ENCODE data around the gene ITGA8.

The ITGA8 gene

GRCh38 chr10:15735763-15736162 lies 16.0 kb upstream of the ITGA8 start:
- no peak for DNase-seq (ENCODE audit: low read depth)

GRCh38 chr10:15730341-15730740 lies 10.6 kb upstream of the ITGA8 start:
- DNase-seq (ENCODE audit: low read depth): no peak

GRCh38 chr10:15729890-15730289 lies 10.2 kb upstream of the ITGA8 start:
- DNase-seq (ENCODE audit: low read depth): no peak

- no peak for DNase-seq (ENCODE audit: low read depth)
Observed at GRCh38 chr10:15726042-15726441, 6.3 kb upstream of the ITGA8 start.

GRCh38 chr10:15725603-15726002 lies 5.9 kb upstream of the ITGA8 start:
- no peak for DNase-seq (ENCODE audit: low read depth)

GRCh38 chr10:15724683-15725082 lies 5.0 kb upstream of the ITGA8 start:
- no peak for DNase-seq (ENCODE audit: low read depth)

GRCh38 chr10:15723803-15724202 lies 4.1 kb upstream of the ITGA8 start:
- DNase-seq (ENCODE audit: low read depth): no peak

- DNase-seq (ENCODE audit: low read depth): no peak
Observed at GRCh38 chr10:15720635-15721287, 1.0 kb upstream of the ITGA8 start.

GRCh38 chr10:15719049-15719898 lies 448 bp downstream of the ITGA8 start:
- no peak for DNase-seq (ENCODE audit: low read depth)

GRCh38 chr10:15718694-15719048 lies 1.1 kb downstream of the ITGA8 start:
- DNase-seq (ENCODE audit: low read depth): no peak

GRCh38 chr10:15715619-15716227 lies 4.0 kb downstream of the ITGA8 start:
- DNase-seq (ENCODE audit: low read depth): no peak

- DNase-seq (ENCODE audit: low read depth): no peak
Observed at GRCh38 chr10:15714847-15715246, 4.9 kb downstream of the ITGA8 start.

GRCh38 chr10:15712883-15713282 lies 6.8 kb downstream of the ITGA8 start:
- DNase-seq (ENCODE audit: low read depth): no peak

- no peak for DNase-seq (ENCODE audit: low read depth)
Observed at GRCh38 chr10:15710455-15710854, 9.3 kb downstream of the ITGA8 start.

GRCh38 chr10:15705298-15705697 lies 14.4 kb downstream of the ITGA8 start:
- no peak for DNase-seq (ENCODE audit: low read depth)

GRCh38 chr10:15704581-15704968 lies 15.1 kb downstream of the ITGA8 start:
- no peak for DNase-seq (ENCODE audit: low read depth)

GRCh38 chr10:15703944-15704580 lies 15.7 kb downstream of the ITGA8 start:
- no peak for DNase-seq (ENCODE audit: low read depth)

- no peak for DNase-seq (ENCODE audit: low read depth)
Observed at GRCh38 chr10:15703151-15703880, 16.4 kb downstream of the ITGA8 start.

- DNase-seq (ENCODE audit: low read depth): no peak
Observed at GRCh38 chr10:15700078-15700674, 19.5 kb downstream of the ITGA8 start.

- DNase-seq (ENCODE audit: low read depth): no peak
Observed at GRCh38 chr10:15695852-15696251, 23.9 kb downstream of the ITGA8 start.

GRCh38 chr10:15690031-15690430 lies 29.7 kb downstream of the ITGA8 start:
- DNase-seq (ENCODE audit: low read depth): no peak

- no peak for DNase-seq (ENCODE audit: low read depth)
Observed at GRCh38 chr10:15684768-15685167, 35.0 kb downstream of the ITGA8 start.
